IPS-NIHi11 (cell line): Measurements from ENCODE around the gene EPHA1.
"Not testable (repeated sequence)": the region's sequence is repeated elsewhere in the genome, so short reads cannot be mapped to it uniquely, and the experiment has no call there.

ENCODE experiments used
- DNase-seq: peaks from one replicate; pipeline ENCODE4 v3.0.0; 2012; ENCODE audit warnings: mixed read lengths, low spot score

EPHA1 gene

GRCh38 chr7:143402233-143402632, 6.4 kb downstream of the EPHA1 start:
- DNase-seq, result not testable (repeated sequence)

- no peak for DNase-seq
These were observed 7.4 kb downstream of the EPHA1 start for GRCh38 chr7:143401265-143401664.

- no peak for DNase-seq
These were observed 9.0 kb downstream of the EPHA1 start for GRCh38 chr7:143399642-143400041.

DNA sequence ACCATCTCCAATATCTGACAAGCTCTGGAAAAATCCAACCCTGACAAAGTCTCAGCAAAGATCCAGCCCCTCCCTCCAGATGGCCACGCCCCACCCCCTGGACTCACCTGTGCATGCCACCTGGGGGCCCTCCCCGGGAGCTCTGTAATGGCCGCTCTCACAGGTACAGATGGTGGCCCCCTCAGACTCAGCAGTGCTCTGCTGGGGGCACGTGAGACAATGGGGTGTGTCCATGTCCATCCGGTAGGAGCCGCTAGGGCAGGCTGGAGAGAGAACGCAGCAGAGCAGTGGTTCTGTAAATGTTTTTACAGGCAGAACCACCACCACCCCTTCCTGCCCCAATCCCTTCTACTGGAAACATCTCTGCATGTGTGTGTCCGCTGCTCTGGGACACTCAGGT, 9.5 kb downstream of the EPHA1 start:
- DNase-seq, result no peak

- no peak for DNase-seq
These were observed 10.0 kb downstream of the EPHA1 start for GRCh38 chr7:143398616-143399015.

DNA sequence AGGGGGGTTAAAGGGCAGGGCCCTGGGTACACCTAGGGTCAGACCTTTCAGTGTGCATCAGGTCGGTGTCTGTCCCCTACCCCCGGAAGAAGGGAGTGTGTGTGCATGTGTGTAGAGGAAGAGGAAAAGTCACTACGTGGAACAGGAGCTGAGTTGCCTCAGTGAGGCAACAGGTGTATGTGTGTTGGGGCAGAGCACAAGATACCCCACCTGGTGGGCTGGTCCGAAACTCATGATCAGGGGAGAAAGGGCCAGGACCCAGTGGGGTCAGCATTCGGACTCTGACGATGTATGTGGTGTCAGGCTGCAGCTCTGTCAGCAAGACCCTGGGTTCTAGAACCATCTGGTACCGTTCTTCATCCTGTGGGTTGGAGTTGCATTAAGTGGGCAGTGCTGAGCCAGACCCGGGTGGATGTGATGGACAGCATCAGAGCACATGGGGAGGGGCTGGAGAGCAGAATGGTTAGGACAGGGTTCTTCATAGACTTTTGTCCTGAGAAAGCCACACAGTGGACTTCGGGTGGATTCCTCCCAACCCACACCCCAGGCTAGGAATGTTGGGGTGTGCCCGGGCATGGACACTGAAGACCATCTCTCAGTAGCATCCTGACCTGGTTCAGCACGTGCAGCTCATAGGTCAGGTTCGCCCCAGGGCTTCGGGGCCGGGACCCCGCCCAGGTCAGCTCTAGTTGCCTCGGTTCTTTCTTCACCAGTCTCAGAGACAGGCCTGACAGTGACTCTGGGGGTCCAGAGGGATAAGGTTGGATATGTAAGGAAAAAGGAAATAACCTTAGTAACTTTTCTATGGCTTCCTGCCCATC, 10.7 kb downstream of the EPHA1 start:
- DNase-seq, result no peak

GRCh38 chr7:143396625-143397556, 11.8 kb downstream of the EPHA1 start:
- DNase-seq, result no peak

DNA sequence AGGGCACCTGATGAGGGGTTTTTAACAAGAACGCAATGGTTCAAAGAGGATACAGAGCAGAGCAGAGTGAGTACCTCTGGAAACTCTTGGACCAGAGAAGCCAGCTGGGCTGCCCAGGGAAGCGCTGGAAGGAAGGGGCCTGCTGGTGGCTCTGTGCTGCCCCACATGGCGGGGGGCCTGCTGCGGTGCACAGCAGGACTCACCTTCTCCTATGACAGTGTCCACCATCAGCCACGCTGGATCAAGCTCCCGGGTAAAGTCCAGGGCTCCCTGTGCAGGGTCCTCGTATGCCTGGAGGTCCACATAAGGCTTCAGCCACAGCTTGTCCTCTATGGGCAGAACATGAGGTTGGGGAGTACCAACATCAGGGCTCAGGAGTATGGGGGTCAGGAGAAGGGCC, 12.5 kb downstream of the EPHA1 start:
- DNase-seq, result no peak

GRCh38 chr7:143395187-143396149, 13.2 kb downstream of the EPHA1 start:
- no peak for DNase-seq

- DNase-seq, result no peak
These were observed 13.9 kb downstream of the EPHA1 start for GRCh38 chr7:143394777-143395176.

DNA sequence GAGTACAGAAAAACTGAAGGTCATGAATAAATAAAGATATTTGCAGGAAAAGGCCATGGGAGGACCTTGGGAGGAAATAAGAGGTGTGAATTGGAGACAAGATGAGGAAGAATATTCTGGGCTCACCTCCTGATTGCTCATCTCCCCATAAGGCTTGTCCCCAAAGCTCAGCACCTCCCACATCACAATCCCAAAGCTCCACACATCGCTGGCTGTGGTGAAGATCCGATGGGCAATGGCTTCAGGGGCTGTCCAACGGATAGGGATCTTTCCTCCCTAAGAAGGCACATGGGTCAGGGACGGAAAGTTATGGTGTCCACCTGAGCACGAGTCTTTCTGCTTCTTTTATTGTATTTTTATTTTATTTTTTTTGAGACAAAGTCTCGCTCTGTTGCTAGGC, 14.6 kb downstream of the EPHA1 start:
- no peak for DNase-seq

DNA sequence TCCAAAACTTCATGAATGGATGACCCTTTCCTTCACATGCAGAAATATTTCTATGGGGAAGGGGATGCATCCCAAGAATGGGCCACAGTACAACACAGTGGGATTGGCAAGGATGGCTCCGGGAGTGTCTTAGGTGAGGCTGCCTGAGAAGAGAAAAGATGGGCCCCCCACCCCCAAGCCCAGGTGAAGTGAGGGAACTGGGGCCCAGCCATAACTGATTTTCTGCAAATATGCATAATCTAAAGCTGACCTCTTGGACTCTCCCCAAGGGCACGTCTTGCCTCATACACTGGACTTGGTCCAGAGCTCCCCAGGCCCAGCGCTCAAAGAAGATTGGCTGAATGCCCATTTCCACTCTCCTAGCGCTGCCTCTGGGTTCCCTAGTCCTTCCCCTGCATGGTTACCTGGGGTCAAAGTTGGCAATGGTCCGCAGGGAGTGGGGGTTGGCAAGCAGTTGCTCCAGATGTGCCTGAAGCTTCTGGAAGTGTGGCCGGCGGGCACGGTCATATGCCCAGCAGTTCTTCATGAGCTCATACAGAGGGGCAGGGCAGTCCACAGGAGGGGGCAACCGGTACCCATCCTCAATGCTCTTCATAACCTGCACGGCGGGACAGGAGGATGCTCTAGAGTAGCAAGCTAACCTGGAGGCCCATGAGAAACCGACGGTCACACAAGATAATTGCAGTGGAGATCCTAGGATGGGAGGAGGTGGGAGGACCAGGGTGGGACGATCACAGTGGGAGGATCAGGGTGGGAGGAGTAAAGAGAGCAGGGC, 15.2 kb downstream of the EPHA1 start:
- DNase-seq, result no peak

GRCh38 chr7:143392875-143393266, 15.8 kb downstream of the EPHA1 start:
- DNase-seq, result no peak

- not testable (repeated sequence) for DNase-seq
These were observed 16.2 kb downstream of the EPHA1 start for GRCh38 chr7:143392427-143392826.

GRCh38 chr7:143391462-143392404, 16.9 kb downstream of the EPHA1 start:
- no peak for DNase-seq

DNA sequence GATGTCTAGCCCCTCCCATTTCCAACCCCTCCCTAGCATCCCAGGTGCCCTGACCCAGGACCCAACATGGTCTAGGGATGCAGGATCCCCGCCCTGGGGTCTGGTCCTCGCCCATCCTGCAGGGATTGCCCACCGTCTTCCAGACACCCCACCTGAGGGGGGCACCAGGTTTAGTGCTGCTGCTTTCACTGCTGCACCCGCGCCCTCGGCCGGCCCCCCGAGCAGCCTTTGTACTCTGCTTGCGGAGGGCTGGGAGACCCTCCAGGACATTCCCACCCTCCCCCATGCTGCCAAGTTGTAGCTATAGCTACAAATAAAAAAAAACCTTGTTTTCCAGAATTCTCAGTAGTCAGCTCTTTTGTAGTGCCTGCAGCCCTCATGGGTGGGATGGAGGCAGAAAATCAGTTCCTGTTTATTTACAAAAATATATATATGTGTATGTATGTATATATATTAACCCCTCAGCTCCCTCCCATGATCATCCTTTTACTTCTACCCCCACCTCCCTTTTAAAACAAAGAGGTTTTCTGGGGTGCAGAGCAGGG, 17.8 kb downstream of the EPHA1 start:
- no peak for DNase-seq

DNA sequence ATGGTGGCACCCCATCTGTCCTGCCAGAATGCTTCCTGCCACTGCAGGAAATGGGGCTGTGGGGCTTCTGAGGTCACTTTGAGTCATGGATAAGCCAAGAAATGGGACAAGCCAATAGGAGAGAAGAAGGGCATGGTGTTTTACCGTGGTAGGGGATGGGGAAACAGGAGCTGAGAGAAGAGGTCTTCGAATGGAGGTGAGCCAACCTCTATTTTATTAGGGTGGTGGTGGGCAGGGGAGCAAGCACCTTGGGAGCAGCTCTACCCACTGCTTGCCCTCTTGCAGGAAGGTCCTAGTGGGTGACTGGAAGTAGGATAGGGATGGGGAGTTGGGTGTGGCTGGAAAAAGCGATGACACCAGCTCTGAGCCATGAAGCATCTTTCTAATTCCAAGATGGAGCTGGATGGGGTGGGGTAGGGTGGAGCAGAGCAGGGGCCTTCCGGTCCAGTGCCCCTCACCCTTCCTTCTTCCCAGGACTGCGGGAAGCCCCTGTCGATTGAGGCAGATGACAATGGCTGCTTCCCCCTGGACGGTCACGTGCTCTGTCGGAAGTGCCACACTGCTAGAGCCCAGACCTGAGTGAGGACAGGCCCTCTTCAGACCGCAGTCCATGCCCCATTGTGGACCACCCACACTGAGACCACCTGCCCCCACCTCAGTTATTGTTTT, 18.4 kb downstream of the EPHA1 start:
- no peak for DNase-seq

GRCh38 chr7:143389316-143390103, 19.1 kb downstream of the EPHA1 start:
- DNase-seq, result no peak
